Measurements from ENCODE around the gene PTPRN2.

Gene PTPRN2

DNA sequence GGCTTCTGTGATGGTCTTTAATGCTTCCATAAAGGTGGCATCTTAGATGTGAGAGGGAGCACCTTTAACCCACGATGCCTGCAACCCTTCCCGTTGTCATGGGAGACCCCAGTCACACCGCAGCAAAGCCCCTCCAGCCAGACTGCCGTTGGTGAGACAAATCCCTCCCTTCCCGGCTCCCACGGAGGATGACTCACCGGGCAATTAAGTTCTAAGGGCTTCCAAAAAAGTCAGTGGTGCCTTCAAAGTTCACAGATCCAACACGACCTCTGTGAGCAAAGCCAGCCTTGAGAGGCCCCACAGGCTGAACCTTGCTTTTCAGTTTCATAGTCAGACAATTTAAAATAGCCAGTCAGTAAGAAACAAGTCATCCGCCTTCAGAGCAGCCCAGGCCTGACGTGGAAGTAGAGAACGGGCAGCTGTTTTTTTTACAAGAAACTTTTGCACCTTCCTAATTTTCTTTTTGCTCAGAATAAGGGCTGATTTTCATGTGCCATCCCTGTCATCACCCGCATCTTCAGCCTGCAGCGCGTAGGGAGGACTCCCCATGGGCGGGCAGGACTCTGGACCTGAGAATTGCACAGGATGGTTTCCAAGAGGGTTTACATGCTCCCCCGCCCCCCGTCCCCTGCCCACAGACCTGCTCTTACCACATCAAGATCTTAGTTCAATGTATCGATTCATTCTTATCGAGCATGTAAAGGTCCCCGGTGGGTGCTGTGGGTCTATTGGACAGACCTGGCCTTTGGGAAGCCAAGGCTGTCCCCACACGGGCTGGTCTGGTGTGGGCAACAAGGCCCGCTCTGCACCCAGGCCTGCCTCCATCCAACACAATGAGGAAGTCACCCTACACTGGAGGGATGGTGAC, 916.9 kb downstream of the PTPRN2 start:
- no peak for DNase-seq (ENCODE audit: low spot score)
- TF ChIP-seq CTCF (IDR thresholded peaks at IDR 0.05; ENCODE audit: extremely low read depth, insufficient read depth, missing control alignments) = no peak
- in situ Hi-C loops (cut with MboI; ENCODE audit: low pct_unique_long_range_greater_than_20kb, low sequenced_read_pairs, unreplicated experiment) = no loop called here

DNA sequence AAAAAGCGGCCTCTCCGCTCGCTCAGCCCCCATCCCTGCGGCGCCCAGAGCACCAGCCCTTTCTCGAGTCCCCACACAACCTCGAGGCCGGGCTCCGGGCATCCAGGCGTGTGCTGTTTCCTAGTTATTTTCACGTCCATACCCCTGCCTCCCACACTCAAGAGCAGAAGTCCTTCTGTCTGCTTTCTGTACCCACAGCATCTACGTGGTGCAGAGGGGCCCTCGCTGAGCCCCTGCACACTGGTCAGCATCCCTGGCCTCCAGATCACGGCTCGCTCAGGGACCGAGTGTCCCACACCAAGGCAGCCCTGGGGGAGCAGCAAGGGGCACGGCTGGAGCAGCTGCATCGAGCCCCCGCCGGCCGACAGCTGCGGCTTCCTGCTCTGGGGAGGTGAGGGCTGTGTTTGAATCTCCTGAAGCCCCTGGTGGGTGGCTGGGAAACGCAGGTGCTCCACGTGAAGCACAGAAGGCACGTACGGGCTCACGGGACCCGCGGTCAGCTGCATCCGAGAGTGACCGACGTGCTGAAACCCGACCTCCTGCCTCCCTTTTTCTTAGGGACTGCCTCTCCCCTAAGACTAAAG, 917.8 kb downstream of the PTPRN2 start:
- TF ChIP-seq CTCF (IDR thresholded peaks at IDR 0.05; ENCODE audit: extremely low read depth, insufficient read depth, missing control alignments) = no peak
- in situ Hi-C loops (cut with MboI; ENCODE audit: low pct_unique_long_range_greater_than_20kb, low sequenced_read_pairs, unreplicated experiment) = no loop called here
- DNase-seq (ENCODE audit: low spot score) = no peak

DNA sequence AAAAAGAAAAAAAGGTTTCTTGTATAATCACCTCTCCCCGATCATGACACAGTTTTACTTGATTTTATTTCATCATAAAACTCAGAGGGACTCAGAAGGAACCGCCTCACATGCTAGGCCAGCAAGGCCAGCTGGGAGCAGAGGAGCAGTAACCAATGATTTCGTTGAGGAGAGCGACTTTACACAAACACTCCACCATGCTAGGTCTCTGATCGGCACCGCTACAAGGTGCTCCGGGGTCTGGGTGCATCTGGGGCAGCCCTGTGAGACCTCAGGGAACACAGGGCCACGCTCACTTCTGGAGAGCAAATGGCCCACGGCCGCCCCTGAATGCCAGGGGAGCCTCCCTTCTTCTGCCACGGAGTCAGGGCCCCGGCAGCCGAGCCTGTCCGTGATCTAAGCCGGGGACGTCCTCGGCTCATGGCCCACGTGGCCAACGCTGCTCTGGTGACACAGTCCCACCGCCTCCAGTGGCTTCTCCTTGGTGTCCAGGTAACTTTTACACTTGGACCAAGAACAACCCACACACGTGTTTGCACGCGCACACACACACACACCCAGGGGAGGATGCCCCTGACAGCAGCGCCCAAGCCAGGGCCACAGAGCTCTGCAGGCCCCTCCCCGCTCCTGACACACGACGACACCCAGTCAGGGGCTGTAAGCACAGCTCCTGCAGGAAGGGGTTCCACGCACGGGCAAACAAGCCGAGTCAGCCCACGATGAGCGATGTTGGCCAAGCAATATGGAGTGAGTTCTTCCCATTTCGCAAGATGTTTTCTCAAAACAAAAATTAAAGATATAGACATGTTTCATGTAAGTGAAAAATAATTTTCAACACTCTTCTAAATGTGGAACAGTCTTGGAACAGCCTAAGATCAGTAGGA, 918.5 kb downstream of the PTPRN2 start:
- no peak for TF ChIP-seq CTCF (IDR thresholded peaks at IDR 0.05; ENCODE audit: extremely low read depth, insufficient read depth, missing control alignments)
- in situ Hi-C loops (cut with MboI; ENCODE audit: low pct_unique_long_range_greater_than_20kb, low sequenced_read_pairs, unreplicated experiment) = no loop called here
- DNase-seq (ENCODE audit: low spot score) = no peak

DNA sequence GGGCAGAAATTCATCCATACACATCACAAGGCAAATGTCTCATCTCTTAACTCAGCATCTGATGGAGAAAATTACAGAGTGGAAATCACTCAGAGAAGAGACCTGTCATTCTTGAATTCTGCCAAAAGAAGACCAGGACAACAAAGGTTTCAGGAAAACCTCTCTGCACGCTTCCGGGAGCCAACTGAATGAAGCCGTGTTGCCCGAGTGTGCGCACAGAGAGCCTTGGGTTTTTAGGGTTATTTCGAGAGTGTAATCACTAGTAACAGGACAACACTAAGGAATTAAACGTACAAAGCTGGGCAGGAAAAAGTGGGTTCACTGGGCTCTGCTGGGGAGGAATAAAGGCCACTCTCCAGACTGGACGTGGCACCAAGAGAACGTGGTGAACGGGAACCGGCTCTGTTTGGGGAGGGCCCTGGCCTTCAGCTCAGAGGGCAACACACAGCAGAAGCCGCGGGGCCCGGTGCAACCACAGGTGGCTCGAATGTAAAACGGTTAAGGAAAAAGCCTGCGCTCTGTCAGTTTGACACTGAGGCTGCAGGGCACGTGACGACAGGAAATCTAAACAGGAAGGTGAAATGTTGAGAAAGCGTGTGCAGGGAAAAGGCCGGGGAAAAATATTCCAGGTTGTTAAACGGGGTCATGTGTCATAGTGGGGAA, 919.3 kb downstream of the PTPRN2 start:
- TF ChIP-seq CTCF (IDR thresholded peaks at IDR 0.05; ENCODE audit: extremely low read depth, insufficient read depth, missing control alignments) = no peak
- no peak for DNase-seq (ENCODE audit: low spot score)
- in situ Hi-C loops (cut with MboI; ENCODE audit: low pct_unique_long_range_greater_than_20kb, low sequenced_read_pairs, unreplicated experiment) = no loop called here

GRCh38 chr7:157667731-157668130, 919.9 kb downstream of the PTPRN2 start:
- in situ Hi-C loops (cut with MboI; ENCODE audit: low pct_unique_long_range_greater_than_20kb, low sequenced_read_pairs, unreplicated experiment) = no loop called here
- DNase-seq (ENCODE audit: low spot score) = no peak
- TF ChIP-seq CTCF (IDR thresholded peaks at IDR 0.05; ENCODE audit: extremely low read depth, insufficient read depth, missing control alignments) = no peak

DNA sequence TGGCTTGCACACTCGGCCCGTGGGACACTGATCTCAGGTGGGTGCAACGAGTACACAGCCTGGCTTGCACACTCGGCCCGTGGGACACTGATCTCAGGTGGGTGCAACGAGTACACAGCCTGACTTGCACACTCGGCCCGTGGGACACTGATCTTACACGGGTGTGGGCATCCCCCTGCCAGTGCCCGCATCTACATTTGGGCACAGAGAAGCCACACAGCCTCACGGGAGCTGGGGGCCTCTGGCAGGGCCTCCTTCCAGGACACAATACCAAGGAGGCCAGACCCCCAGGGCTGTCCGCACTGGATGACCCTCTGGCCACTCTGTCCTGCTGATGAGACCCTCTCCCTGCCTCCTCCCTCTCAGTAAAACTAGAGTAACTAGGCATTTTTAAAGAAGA, 920.4 kb downstream of the PTPRN2 start:
- in situ Hi-C loops (cut with MboI; ENCODE audit: low pct_unique_long_range_greater_than_20kb, low sequenced_read_pairs, unreplicated experiment) = no loop called here
- DNase-seq (ENCODE audit: low spot score) = no peak
- TF ChIP-seq CTCF (IDR thresholded peaks at IDR 0.05; ENCODE audit: extremely low read depth, insufficient read depth, missing control alignments) = no peak
